BJ (cell line): Measurements from ENCODE around the gene ARHGAP23. TPM values are rescaled to one million over a fixed set of nuclear protein-coding genes. Genes with fewer than 3 reads are reported as not detected.
"Not testable (repeated sequence)": the region's sequence is repeated elsewhere in the genome, so short reads cannot be mapped to it uniquely, and the experiment has no call there.

Experiments used
- CTCF ChIA-PET: fragments of 350-600 bp; formaldehyde crosslinking; extraction: SDS; loops from one replicate; lab custom pipeline; 2021; ENCODE audit warnings: antibody characterized with exemption, inconsistent platforms; lab: Yijun Ruan, JAX
- POLR2A ChIA-PET: fragments of 300-600 bp; sonication (Branson Sonifier 250); formaldehyde crosslinking; extraction: SDS; loops from one replicate; lab custom pipeline; 2021; ENCODE audit warnings: antibody characterized with exemption; lab: Charles Lee
- DNase-seq: peaks from one replicate; pipeline ENCODE4 v3.0.0-alpha.2; 2011; ENCODE audit warnings: low read depth
- H3K27me3 ChIP-seq: 2 replicates; pipeline ENCODE4 v1.6.0; 2011; ENCODE audit warnings: low read length; ENCODE audit not compliant: control insufficient read depth, insufficient read depth
- H3K36me3 ChIP-seq: 2 replicates; pipeline ENCODE4 v1.5.1; 2011; ENCODE audit warnings: low read length; ENCODE audit not compliant: control insufficient read depth, insufficient read depth
- H3K4me3 ChIP-seq: 2 replicates; pipeline ENCODE4 v1.5.1; 2011; ENCODE audit warnings: low read depth, mild to moderate bottlenecking, control low read depth, low read length
- CTCF ChIP-seq: IDR thresholded peaks from 2 replicates; pipeline ENCODE4 v1.5.1; 2011; ENCODE audit warnings: low read depth, mild to moderate bottlenecking, control low read depth, inconsistent platforms, low read length, moderate library complexity; ENCODE audit not compliant: insufficient read depth
- polyA plus RNA-seq: library from polyadenylated mRNA; depleted of rRNA; stranded (reverse); fragments of >200 nt; gene quantifications from 2 replicates; pipeline ENCODE4 v1.2.3, GENCODE V29; 2011

The ARHGAP23 gene
- polyA plus RNA-seq, 1 experiment = 17.2 TPM

DNA sequence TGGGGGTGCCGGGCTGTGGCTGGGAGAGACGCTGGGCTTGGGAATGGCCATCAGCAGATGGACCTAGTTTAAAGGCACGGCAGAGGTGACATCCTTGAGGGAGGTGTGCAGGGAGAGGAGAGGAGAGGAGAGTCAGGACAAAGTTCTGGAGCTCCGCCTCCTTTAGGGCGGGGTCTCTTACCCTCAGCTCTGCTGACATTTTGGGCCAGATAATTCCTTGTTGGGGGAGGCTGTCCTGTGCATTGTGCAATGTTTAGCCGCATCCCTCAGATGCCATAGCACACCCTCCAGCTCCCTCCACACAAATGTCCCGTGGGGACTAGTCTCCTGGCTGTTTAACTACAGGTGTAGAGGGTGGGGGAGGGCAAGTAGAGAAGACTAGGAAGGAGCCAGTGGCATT, 48.3 kb downstream of the ARHGAP23 start:
- ChIA-PET CTCF (interaction anchor here (1.3 kb wide), 1 partner anchor 33 kb away, joined by 4 read pairs; no protein-coding TSS in a partner anchor), POLR2A (no interaction called here)
- no peak for DNase-seq
- TF ChIP-seq CTCF = no peak
- H3K36me3 ChIP-seq = peaks cover 44% of the 10 kb centered on the region
- H3K4me3 ChIP-seq = no peak overlapping the region
- H3K27me3 ChIP-seq = no peaks in the 10 kb centered on the region

DNA sequence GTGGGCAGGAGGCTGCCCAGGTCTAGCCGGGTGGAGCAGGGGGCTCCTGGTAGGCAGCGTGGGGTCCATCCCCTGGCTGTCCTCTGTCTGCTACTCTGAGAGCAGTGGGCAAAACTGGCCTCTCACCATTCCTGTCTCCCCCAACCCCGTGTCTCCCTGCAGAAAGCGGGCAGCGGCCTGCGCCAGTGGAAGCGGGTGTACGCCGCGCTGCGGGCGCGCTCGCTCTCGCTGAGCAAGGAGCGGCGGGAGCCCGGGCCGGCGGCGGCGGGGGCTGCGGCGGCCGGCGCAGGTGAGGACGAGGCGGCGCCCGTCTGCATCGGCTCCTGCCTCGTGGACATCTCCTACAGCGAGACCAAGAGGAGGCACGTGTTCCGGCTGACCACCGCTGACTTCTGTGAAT, 49.2 kb downstream of the ARHGAP23 start:
- DNase-seq, H3K4me3 ChIP-seq, POLR2A ChIA-PET, H3K27me3 ChIP-seq: not testable (repeated sequence)
- CTCF ChIA-PET = interaction anchor here (1.3 kb wide), 1 partner anchor 32 kb away, joined by 4 read pairs; no protein-coding TSS in a partner anchor
- peaks cover 46% of the 10 kb centered on the region for H3K36me3 ChIP-seq

DNA sequence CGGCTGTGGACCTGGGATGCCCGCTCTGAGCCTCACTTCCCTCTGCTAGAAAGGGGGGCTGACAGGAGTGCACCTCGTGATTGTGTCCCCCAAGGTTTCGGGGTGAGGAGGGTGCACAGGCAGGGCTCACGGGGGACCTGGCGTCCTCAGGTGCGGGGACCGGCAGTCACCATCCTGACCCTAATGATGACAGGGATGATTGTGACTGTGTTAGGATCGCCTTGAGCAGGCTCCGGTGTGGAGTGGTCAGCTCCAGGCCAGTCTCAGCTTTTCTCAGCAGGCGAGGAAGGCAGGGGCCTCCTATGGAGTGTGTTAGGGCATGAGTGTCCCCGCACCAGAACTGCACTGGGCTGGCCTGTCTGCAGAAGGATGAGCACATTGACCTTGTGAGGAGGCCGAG, 49.7 kb downstream of the ARHGAP23 start:
- CTCF ChIA-PET, DNase-seq, H3K4me3 ChIP-seq, POLR2A ChIA-PET, H3K27me3 ChIP-seq: not testable (repeated sequence)
- peaks cover 46% of the 10 kb centered on the region for H3K36me3 ChIP-seq

DNA sequence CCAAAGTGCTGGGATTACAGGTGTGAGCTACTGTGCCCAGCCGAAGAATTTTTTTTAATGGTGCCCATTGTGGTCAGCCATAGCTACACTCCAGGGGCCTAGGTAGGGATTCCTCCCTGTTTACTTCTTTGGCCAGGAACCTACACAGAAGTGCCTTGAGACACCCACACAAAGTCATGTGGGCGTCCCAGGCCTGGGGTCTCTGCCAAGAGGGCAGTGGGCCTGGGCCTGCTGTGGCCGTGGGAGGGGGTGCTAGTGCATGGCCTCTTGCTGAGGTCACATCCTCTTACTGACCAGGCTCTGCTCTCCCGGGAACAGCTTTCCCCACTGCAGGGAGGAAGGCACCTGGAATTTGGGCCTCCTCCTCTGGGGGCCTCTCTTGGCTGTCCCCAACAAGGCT, 50.4 kb downstream of the ARHGAP23 start:
- CTCF ChIA-PET, H3K4me3 ChIP-seq, H3K27me3 ChIP-seq, DNase-seq, POLR2A ChIA-PET: not testable (repeated sequence)
- H3K36me3 ChIP-seq = peaks cover 40% of the 10 kb centered on the region

- H3K27me3 ChIP-seq, DNase-seq, H3K4me3 ChIP-seq, POLR2A ChIA-PET: not testable (repeated sequence)
- peaks cover 30% of the 10 kb centered on the region for H3K36me3 ChIP-seq
- CTCF ChIA-PET = interaction anchor here (1.2 to 5.9 kb wide), 5 partner anchors 18 to 61 kb away, joined by 3 to 26 read pairs (median 4); partner anchors contain the start of gene ARHGAP23
These were observed 53.9 kb downstream of the ARHGAP23 start for GRCh38 chr17:38482039-38482699.

DNA sequence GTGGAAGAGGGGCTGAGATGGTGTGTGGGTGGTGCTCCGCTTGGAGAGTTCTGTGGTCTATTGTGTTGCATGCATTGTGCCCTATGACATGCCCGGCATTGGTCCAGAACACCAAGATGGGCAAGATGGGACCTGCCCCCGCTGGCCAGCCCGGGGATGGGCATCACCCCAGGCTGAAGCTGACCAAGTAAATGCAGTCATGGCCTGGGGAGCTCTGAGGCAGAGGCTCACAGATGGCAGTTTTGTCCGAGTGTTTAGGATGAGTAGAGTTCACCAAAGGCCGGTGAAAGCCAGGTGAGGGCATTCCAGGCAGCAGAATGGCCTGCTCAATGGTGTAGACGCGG, 54.4 kb downstream of the ARHGAP23 start:
- DNase-seq, H3K4me3 ChIP-seq, POLR2A ChIA-PET, H3K27me3 ChIP-seq: not testable (repeated sequence)
- CTCF ChIA-PET = interaction anchor here (1.2 to 5.9 kb wide), 5 partner anchors 18 to 62 kb away, joined by 3 to 26 read pairs (median 4); partner anchors contain the start of gene ARHGAP23
- peaks cover 30% of the 10 kb centered on the region for H3K36me3 ChIP-seq

DNA sequence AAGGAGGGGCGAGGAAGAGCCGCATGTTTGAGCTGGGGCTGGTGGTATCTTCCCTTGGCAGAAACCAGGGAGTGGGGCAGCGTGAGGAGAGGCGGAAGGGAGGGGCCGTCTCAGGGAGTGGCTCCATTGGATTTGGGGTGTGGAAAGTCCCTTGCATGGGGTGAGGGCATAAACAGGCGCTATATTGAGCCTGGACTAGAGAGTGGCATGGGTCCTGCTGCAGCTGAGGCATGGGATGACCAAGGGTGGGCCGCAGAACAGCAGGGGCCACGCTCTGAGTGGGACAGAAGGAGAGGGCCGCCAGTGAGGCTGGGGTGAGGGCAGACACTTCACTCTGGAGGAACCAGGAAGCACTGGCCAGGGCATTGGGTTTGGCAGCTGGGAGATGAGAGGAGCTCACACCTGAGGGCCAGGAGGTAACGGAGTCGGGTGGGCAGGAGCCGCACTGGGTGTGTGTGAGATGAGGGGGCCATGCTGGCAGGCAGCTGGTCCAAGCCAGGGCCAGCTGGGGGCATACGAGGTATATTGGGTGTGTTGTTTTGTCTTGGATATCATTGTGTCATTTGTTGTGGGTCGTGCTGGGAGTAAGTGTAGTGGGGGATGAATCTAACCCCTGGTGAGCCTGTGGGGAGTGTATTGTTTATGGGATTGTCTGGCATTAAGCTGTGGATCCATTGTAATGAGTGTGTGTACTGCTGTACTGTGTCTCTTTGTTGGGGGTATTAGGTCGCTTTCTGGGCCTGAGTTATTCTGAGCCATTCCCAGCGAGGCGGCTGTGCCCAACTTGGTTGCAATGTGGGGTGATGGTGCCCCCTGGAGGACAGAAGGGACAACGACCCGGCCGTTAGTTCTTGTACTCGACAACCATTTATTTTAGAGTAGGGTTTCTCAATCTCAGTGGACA, 56.2 kb downstream of the ARHGAP23 start:
- TF ChIP-seq CTCF = peak; percentile 76
- CTCF ChIA-PET = interaction anchor here (0.9 to 5.9 kb wide), 4 partner anchors 25 to 64 kb away, joined by 3 to 26 read pairs (median 4); no protein-coding TSS in a partner anchor
- H3K27me3 ChIP-seq, H3K4me3 ChIP-seq, DNase-seq, POLR2A ChIA-PET: not testable (repeated sequence)
- H3K36me3 ChIP-seq = peaks cover 17% of the 10 kb centered on the region
